ENCODE measurements around the gene ABR.

DNA sequence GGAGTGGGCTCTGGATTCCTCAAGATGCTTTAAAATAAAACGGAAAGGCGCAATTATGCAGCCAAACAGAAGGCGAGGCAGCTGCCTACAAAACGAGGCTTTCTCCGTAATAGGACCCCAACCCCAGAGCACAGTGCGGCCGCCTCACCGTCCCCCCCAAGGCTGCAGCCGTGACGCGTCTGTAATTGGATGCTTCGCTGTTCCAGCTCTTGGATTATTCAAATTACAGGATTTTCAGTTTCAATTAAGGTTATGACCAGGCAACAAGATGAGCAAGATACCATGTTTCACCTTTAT is 37.3 kb upstream of the ABR start:
- TF ChIP-seq CTCF (conservative IDR thresholded peaks at IDR 0.05; ENCODE audit: low read depth, low read length), result no peak
- no peak for TF ChIP-seq EZH2phosphoT487 (IDR thresholded peaks at IDR 0.05; ENCODE audit: borderline replicate concordance, low read length)
- no peak for TF ChIP-seq EZH2 (IDR thresholded peaks at IDR 0.05; ENCODE audit: low read length, unreplicated experiment)
